ENCODE measurements around the gene MOB3A.
A peak's percentile ranks its signal among the peaks of the same experiment; 100 is the strongest.

Gene MOB3A

GRCh38 chr19:2057484-2058469 lies 38.3 kb downstream of the MOB3A start:
- no peak overlapping the region for H3K4me3 ChIP-seq (ENCODE audit: low read depth, low read length)

GRCh38 chr19:2056837-2057192 lies 39.3 kb downstream of the MOB3A start:
- H3K9me3 ChIP-seq (ENCODE audit: control insufficient read depth, insufficient read depth, low read length), result no peaks in the 10 kb centered on the region
- no peak overlapping the region for H3K9ac ChIP-seq (ENCODE audit: low read depth, low read length)
- no peak overlapping the region for H3K4me3 ChIP-seq (ENCODE audit: low read depth, low read length)
- H3K27me3 ChIP-seq (ENCODE audit: control insufficient read depth, insufficient read depth, low read length), result no peaks in the 10 kb centered on the region
- peaks cover 2% of the 10 kb centered on the region for H3K4me1 ChIP-seq (ENCODE audit: control insufficient read depth, insufficient read depth, low read length)
- H3K36me3 ChIP-seq (ENCODE audit: control insufficient read depth, insufficient read depth, low read length), result no peaks in the 10 kb centered on the region

More at GRCh38 chr19:2057484-2058469, 38.3 kb downstream of the MOB3A start:
- Histone ChIP-seq H3K4me1 (ENCODE audit: control insufficient read depth, insufficient read depth, low read length) (peaks cover 6% of the 10 kb centered on the region), H3K27me3 (ENCODE audit: control insufficient read depth, insufficient read depth, low read length) (no peaks in the 10 kb centered on the region), H3K9me3 (ENCODE audit: control insufficient read depth, insufficient read depth, low read length) (no peaks in the 10 kb centered on the region), H3K36me3 (ENCODE audit: control insufficient read depth, insufficient read depth, low read length) (no peaks in the 10 kb centered on the region), H3K9ac (ENCODE audit: low read depth, low read length) (no peak overlapping the region)

- Histone ChIP-seq H3K9ac (ENCODE audit: low read depth, low read length) (no peak overlapping the region), H3K4me1 (ENCODE audit: control insufficient read depth, insufficient read depth, low read length) (peaks cover 2% of the 10 kb centered on the region), H3K4me3 (ENCODE audit: low read depth, low read length) (no peak overlapping the region), H3K27me3 (ENCODE audit: control insufficient read depth, insufficient read depth, low read length) (no peaks in the 10 kb centered on the region), H3K36me3 (ENCODE audit: control insufficient read depth, insufficient read depth, low read length) (no peaks in the 10 kb centered on the region), H3K9me3 (ENCODE audit: control insufficient read depth, insufficient read depth, low read length) (no peaks in the 10 kb centered on the region)
Observed at GRCh38 chr19:2055931-2056836, 39.9 kb downstream of the MOB3A start.

GRCh38 chr19:2054763-2055162 lies 41.4 kb downstream of the MOB3A start:
- Histone ChIP-seq H3K9ac (ENCODE audit: low read depth, low read length) (no peak overlapping the region), H3K27me3 (ENCODE audit: control insufficient read depth, insufficient read depth, low read length) (no peaks in the 10 kb centered on the region), H3K4me3 (ENCODE audit: low read depth, low read length) (no peak overlapping the region), H3K4me1 (ENCODE audit: control insufficient read depth, insufficient read depth, low read length) (peaks cover 2% of the 10 kb centered on the region), H3K36me3 (ENCODE audit: control insufficient read depth, insufficient read depth, low read length) (peaks cover under 1% of the 10 kb centered on the region), H3K9me3 (ENCODE audit: control insufficient read depth, insufficient read depth, low read length) (no peaks in the 10 kb centered on the region)

GRCh38 chr19:2053601-2054389 lies 42.3 kb downstream of the MOB3A start:
- H3K4me1 ChIP-seq (ENCODE audit: control insufficient read depth, insufficient read depth, low read length), result peaks cover 2% of the 10 kb centered on the region
- no peaks in the 10 kb centered on the region for H3K27me3 ChIP-seq (ENCODE audit: control insufficient read depth, insufficient read depth, low read length)
- H3K9ac ChIP-seq (ENCODE audit: low read depth, low read length), result no peak overlapping the region
- H3K9me3 ChIP-seq (ENCODE audit: control insufficient read depth, insufficient read depth, low read length), result no peaks in the 10 kb centered on the region
- peaks cover 10% of the 10 kb centered on the region for H3K36me3 ChIP-seq (ENCODE audit: control insufficient read depth, insufficient read depth, low read length)
- H3K4me3 ChIP-seq (ENCODE audit: low read depth, low read length), result no peak overlapping the region

GRCh38 chr19:2051773-2052704 lies 44.1 kb downstream of the MOB3A start:
- H3K9ac ChIP-seq (ENCODE audit: low read depth, low read length), result no peak overlapping the region
- H3K9me3 ChIP-seq (ENCODE audit: control insufficient read depth, insufficient read depth, low read length), result no peaks in the 10 kb centered on the region
- H3K4me3 ChIP-seq (ENCODE audit: low read depth, low read length), result peak overlapping the region; percentile 60
- peaks cover 15% of the 10 kb centered on the region for H3K36me3 ChIP-seq (ENCODE audit: control insufficient read depth, insufficient read depth, low read length)
- H3K4me1 ChIP-seq (ENCODE audit: control insufficient read depth, insufficient read depth, low read length), result peaks cover 2% of the 10 kb centered on the region
- no peaks in the 10 kb centered on the region for H3K27me3 ChIP-seq (ENCODE audit: control insufficient read depth, insufficient read depth, low read length)

GRCh38 chr19:2050991-2051772 lies 44.9 kb downstream of the MOB3A start, which contains the start of gene MKNK2:
Gene MKNK2 (minus strand): TSS chr19:2051244. CDS start chr19:2050851, 393 bp downstream.
- H3K9ac ChIP-seq (ENCODE audit: low read depth, low read length), result peak within 1 kb of the TSS; percentile 85
- no peaks in the 10 kb centered on the region for H3K9me3 ChIP-seq (ENCODE audit: control insufficient read depth, insufficient read depth, low read length)
- no peaks in the 10 kb centered on the region for H3K4me1 ChIP-seq (ENCODE audit: control insufficient read depth, insufficient read depth, low read length)
- peaks cover 21% of the 10 kb centered on the region for H3K36me3 ChIP-seq (ENCODE audit: control insufficient read depth, insufficient read depth, low read length)
- H3K27me3 ChIP-seq (ENCODE audit: control insufficient read depth, insufficient read depth, low read length), result no peaks in the 10 kb centered on the region
- peak within 1 kb of the TSS; percentile 79 for H3K4me3 ChIP-seq (ENCODE audit: low read depth, low read length)

GRCh38 chr19:2050349-2050990 lies 45.7 kb downstream of the MOB3A start:
- Histone ChIP-seq H3K27me3 (ENCODE audit: control insufficient read depth, insufficient read depth, low read length) (no peaks in the 10 kb centered on the region), H3K9ac (ENCODE audit: low read depth, low read length) (peak overlapping the region; percentile 85), H3K4me1 (ENCODE audit: control insufficient read depth, insufficient read depth, low read length) (no peaks in the 10 kb centered on the region), H3K36me3 (ENCODE audit: control insufficient read depth, insufficient read depth, low read length) (peaks cover 29% of the 10 kb centered on the region), H3K4me3 (ENCODE audit: low read depth, low read length) (peak overlapping the region; percentile 79), H3K9me3 (ENCODE audit: control insufficient read depth, insufficient read depth, low read length) (no peaks in the 10 kb centered on the region)

GRCh38 chr19:2049741-2050348 lies 46.3 kb downstream of the MOB3A start:
- Histone ChIP-seq H3K9me3 (ENCODE audit: control insufficient read depth, insufficient read depth, low read length) (no peaks in the 10 kb centered on the region), H3K9ac (ENCODE audit: low read depth, low read length) (peak overlapping the region; percentile 85), H3K4me3 (ENCODE audit: low read depth, low read length) (peak overlapping the region; percentile 79), H3K4me1 (ENCODE audit: control insufficient read depth, insufficient read depth, low read length) (no peaks in the 10 kb centered on the region), H3K36me3 (ENCODE audit: control insufficient read depth, insufficient read depth, low read length) (peaks cover 32% of the 10 kb centered on the region), H3K27me3 (ENCODE audit: control insufficient read depth, insufficient read depth, low read length) (no peaks in the 10 kb centered on the region)

Data from iPS-15b (cell line).